ENCODE data around the gene DAND5. TPM values are rescaled to one million over a fixed set of nuclear protein-coding genes. Genes with fewer than 3 reads are reported as not detected.

DAND5 gene
- total RNA-seq, 1 experiment from 2014 or later = 0.17 TPM

DNA sequence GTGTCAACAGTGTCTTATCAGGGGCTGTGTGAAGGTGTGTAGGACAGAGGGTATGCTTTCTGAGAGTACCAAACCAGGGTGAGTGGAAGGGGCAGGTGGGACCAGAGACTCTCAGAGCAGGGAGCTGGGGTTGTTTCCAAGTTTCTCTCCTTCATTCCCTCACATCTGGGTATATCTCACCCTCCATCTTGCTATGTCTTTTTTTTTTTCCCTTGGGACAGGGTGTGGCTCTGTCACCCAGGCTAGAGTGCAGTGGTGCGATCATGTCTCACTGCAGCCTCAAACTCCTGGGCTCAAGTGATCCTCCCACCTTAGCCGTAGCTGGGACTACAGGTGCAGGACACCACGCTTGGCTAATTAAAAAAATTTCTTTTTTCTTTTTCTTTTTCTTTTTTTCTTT lies 10.6 kb downstream of the DAND5 start:
- no peak for TF ChIP-seq EZH2 (IDR thresholded peaks at IDR 0.05; ENCODE audit: borderline replicate concordance, low read depth, low read length, poor library complexity, severe bottlenecking)
- TF ChIP-seq, protein P1, sequence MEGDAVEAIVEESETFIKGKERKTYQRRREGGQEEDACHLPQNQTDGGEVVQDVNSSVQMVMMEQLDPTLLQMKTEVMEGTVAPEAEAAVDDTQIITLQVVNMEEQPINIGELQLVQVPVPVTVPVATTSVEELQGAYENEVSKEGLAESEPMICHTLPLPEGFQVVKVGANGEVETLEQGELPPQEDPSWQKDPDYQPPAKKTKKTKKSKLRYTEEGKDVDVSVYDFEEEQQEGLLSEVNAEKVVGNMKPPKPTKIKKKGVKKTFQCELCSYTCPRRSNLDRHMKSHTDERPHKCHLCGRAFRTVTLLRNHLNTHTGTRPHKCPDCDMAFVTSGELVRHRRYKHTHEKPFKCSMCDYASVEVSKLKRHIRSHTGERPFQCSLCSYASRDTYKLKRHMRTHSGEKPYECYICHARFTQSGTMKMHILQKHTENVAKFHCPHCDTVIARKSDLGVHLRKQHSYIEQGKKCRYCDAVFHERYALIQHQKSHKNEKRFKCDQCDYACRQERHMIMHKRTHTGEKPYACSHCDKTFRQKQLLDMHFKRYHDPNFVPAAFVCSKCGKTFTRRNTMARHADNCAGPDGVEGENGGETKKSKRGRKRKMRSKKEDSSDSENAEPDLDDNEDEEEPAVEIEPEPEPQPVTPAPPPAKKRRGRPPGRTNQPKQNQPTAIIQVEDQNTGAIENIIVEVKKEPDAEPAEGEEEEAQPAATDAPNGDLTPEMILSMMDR (conservative IDR thresholded peaks at IDR 0.05; ENCODE audit: low read depth, low read length) = no peak
- H3K36me3 ChIP-seq (ENCODE audit: insufficient read depth, low read length, poor library complexity, severe bottlenecking) = no peaks in the 10 kb centered on the region
- intact Hi-C loops (cut with micrococcal nuclease; ENCODE audit: unreplicated experiment) = loop anchor here (5.0 to 10.0 kb wide), 3 partner anchors 282 to 615 kb away; no protein-coding TSS in a partner anchor
- BruUV-seq (replicated peaks) = no TSS peak
- H3K4me3 ChIP-seq (ENCODE audit: low read depth, low read length, poor library complexity, severe bottlenecking) = no peak overlapping the region
- ChIA-PET CTCF (interaction anchor here (0.7 kb wide), 1 partner anchor 125 kb away, joined by 4 read pairs; no protein-coding TSS in a partner anchor), POLR2A (ENCODE audit: low non-redundant PET) (interaction anchor here (0.6 kb wide), 1 partner anchor 43 kb away, joined by 3 read pairs; no protein-coding TSS in a partner anchor)
- H3K4me1 ChIP-seq (ENCODE audit: insufficient read depth, low read length, poor library complexity, severe bottlenecking) = peaks cover 6% of the 10 kb centered on the region
- no peak for DNase-seq (ENCODE audit: low spot score)
- H3K27me3 ChIP-seq (replicated peaks; ENCODE audit: insufficient read depth, low read depth, low read length, poor library complexity) = no peaks in the 10 kb centered on the region
- no peak overlapping the region for H3K27ac ChIP-seq (ENCODE audit: low read depth, low read length, poor library complexity, severe bottlenecking)
- H3K9me3 ChIP-seq (ENCODE audit: low read depth, low read length, poor library complexity, severe bottlenecking) = no peaks in the 10 kb centered on the region

DNA sequence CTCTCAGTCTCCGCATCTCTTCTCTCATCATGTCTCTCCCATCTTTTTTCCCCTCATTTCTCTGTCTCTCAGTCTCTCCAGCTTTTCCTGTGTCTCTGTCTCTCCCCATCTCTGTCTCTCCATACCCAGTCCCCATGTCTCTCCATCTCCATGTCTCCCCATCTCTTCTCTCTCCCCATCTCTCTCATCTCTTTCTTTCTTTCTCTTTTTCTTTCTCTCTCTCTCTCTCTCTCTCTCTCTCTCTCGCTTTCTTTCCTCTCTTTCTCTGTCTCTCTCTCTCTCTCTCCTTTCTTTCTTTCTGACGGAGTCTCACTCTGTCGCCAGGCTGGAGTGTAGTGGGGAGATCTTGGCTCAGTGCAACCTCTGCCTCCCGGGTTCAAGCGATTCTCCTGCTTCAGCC lies 13.3 kb downstream of the DAND5 start:
- no peak for DNase-seq (ENCODE audit: low spot score)
- peaks cover 6% of the 10 kb centered on the region for H3K4me1 ChIP-seq (ENCODE audit: insufficient read depth, low read length, poor library complexity, severe bottlenecking)
- no peaks in the 10 kb centered on the region for H3K36me3 ChIP-seq (ENCODE audit: insufficient read depth, low read length, poor library complexity, severe bottlenecking)
- ChIA-PET POLR2A (ENCODE audit: low non-redundant PET) (no interaction called here), CTCF (interaction anchor here (1.5 kb wide), 1 partner anchor 111 kb away, joined by 7 read pairs; no protein-coding TSS in a partner anchor)
- no peak for TF ChIP-seq EZH2 (IDR thresholded peaks at IDR 0.05; ENCODE audit: borderline replicate concordance, low read depth, low read length, poor library complexity, severe bottlenecking)
- TF ChIP-seq, protein P1 (conservative IDR thresholded peaks at IDR 0.05; ENCODE audit: low read depth, low read length) = no peak
- no peaks in the 10 kb centered on the region for H3K27me3 ChIP-seq (replicated peaks; ENCODE audit: insufficient read depth, low read depth, low read length, poor library complexity)
- no TSS peak for BruUV-seq (replicated peaks)
- H3K4me3 ChIP-seq (ENCODE audit: low read depth, low read length, poor library complexity, severe bottlenecking) = no peak overlapping the region
- H3K27ac ChIP-seq (ENCODE audit: low read depth, low read length, poor library complexity, severe bottlenecking) = no peak overlapping the region
- intact Hi-C loops (cut with micrococcal nuclease; ENCODE audit: unreplicated experiment) = loop anchor here (1.0 kb wide), 2 partner anchors 79 to 111 kb away; no protein-coding TSS in a partner anchor
- no peaks in the 10 kb centered on the region for H3K9me3 ChIP-seq (ENCODE audit: low read depth, low read length, poor library complexity, severe bottlenecking)

DNA sequence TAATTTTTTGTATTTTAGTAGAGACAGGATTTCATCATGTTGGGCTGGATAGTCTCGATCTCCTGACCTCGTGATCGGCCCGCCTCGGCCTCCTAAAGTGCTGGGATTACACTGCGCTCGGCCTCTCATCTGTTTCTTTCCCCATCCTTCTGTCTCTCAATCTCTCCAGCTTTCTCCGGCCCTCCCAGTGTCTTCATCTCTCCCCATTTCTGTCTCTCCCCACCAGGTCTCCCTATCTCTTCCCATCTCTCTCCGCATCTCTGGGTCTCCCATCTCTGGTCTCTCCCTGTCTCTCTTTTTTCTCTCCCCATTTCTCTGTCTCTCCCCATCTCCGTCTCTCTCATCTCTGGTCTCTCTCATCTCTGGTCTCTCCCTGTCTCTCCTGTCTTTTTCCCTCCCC lies 13.7 kb downstream of the DAND5 start:
- Histone ChIP-seq H3K36me3 (ENCODE audit: insufficient read depth, low read length, poor library complexity, severe bottlenecking) (no peaks in the 10 kb centered on the region), H3K9me3 (ENCODE audit: low read depth, low read length, poor library complexity, severe bottlenecking) (no peaks in the 10 kb centered on the region), H3K27me3 (replicated peaks; ENCODE audit: insufficient read depth, low read depth, low read length, poor library complexity) (no peaks in the 10 kb centered on the region), H3K4me1 (ENCODE audit: insufficient read depth, low read length, poor library complexity, severe bottlenecking) (peaks cover 6% of the 10 kb centered on the region), H3K4me3 (ENCODE audit: low read depth, low read length, poor library complexity, severe bottlenecking) (peak overlapping the region; percentile 48), H3K27ac (ENCODE audit: low read depth, low read length, poor library complexity, severe bottlenecking) (no peak overlapping the region)
- ChIA-PET CTCF (interaction anchor here (1.0 to 2.1 kb wide), 3 partner anchors 30 to 111 kb away, joined by 4 to 14 read pairs (median 7); no protein-coding TSS in a partner anchor), POLR2A (ENCODE audit: low non-redundant PET) (no interaction called here)
- no peak for DNase-seq (ENCODE audit: low spot score)
- TF ChIP-seq, protein P1 (conservative IDR thresholded peaks at IDR 0.05; ENCODE audit: low read depth, low read length) = no peak
- TF ChIP-seq EZH2 (IDR thresholded peaks at IDR 0.05; ENCODE audit: borderline replicate concordance, low read depth, low read length, poor library complexity, severe bottlenecking) = no peak
- intact Hi-C loops (cut with micrococcal nuclease; ENCODE audit: unreplicated experiment) = loop anchor here (1.0 kb wide), 2 partner anchors 78 to 110 kb away; no protein-coding TSS in a partner anchor
- no TSS peak for BruUV-seq (replicated peaks)

All from A673 (cell line).